K562 (cell line): Measurements from ENCODE around the gene ALDOB.

Experiments used
- CEBPB ChIP-seq: fragments of 450-650 bp; IDR thresholded peaks from 2 replicates; pipeline ENCODE4 v1.6.1; 2016; ENCODE audit warnings: missing genetic modification characterization, missing compliant biosample characterization
- GATA2 ChIP-seq: sonication (generic); formaldehyde crosslinking; IDR thresholded peaks from 2 replicates; pipeline ENCODE4 v1.4.0; 2020; ENCODE audit warnings: mild to moderate bottlenecking, missing genetic modification reagents

DNA sequence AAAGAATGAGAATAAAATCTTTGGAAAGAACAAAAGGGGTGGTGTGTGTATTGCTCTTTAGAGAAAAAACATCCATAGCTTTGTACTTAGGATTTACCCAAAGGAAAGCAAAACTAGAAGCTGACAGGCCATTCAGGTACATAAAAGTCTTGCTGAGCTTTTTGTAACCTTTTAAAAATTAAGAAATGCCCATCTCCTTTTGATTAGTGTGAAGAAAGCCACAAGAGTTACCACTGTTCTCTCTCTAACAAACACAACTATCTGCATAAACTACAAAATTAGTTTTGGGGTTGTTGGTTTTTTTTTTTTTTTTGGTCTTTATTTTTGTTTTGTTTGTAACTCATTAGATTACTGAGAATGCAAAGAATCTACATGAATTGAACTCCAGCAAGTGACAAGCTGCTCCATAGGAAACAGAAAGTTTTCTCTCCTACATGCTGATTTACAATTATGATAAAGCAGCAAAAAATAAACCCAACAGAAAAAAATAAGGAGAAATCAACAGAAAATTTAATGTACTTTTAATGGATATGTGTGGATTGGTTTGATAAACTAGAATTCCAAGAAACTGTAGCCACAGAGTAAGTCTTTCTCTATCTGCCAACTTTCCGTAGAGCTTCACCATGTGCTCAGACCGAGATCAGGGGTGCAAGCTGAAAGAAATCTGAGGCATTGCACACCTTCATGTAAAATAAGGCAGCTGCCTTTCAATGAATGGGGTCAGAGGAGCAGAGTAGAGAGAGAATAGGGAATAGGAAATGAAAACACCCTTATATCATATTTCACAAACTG, 63.1 kb downstream of the ALDOB start:
- TF ChIP-seq GATA2 (CRISPR knock-in tag) (no peak), CEBPB (tag) (no peak)
